Brain microvascular endothelial cell (primary cell): ENCODE results near the gene COBLL1.

Experiments used
- DNase-seq: peaks from one replicate; pipeline ENCODE4 v3.0.0-alpha.2; 2020
- H3K27ac ChIP-seq: fragments of 250-450 bp; sonication (Bioruptor Pico); 2 replicates; pipeline ENCODE4 v1.5.1; 2020; ENCODE audit warnings: mild to moderate bottlenecking, moderate library complexity
- H3K27me3 ChIP-seq: fragments of 250-450 bp; sonication (Bioruptor Pico); replicated peaks from 2 replicates; pipeline ENCODE4 v1.5.1; 2020; ENCODE audit warnings: mild to moderate bottlenecking
- H3K36me3 ChIP-seq: fragments of 250-450 bp; sonication (Bioruptor Pico); replicated peaks from 2 replicates; pipeline ENCODE4 v1.5.1; 2020; ENCODE audit warnings: mild to moderate bottlenecking
- H3K4me3 ChIP-seq: 2 replicates; pipeline ENCODE4 v1.5.1; 2011; ENCODE audit warnings: low read depth, mild to moderate bottlenecking, control low read depth, low read length, moderate library complexity
- CTCF ChIP-seq: IDR thresholded peaks from 2 replicates; pipeline ENCODE4 v1.5.1; 2011; ENCODE audit warnings: low read depth, mild to moderate bottlenecking, moderate library complexity, low read length, control low read depth, inconsistent platforms; ENCODE audit errors: missing control alignments
- in situ Hi-C: cut with HindIII; loops from 2 replicates; pipeline ENCODE4 v1.10.0; 2017; ENCODE audit warnings: low sequenced_read_pairs, low pct_ligation_motif_present

Gene COBLL1

GRCh38 chr2:164784376-164784775 is 57.2 kb downstream of the COBLL1 start:
- in situ Hi-C loops, result no loop called here
- TF ChIP-seq CTCF, result no peak
- DNase-seq, result peak; percentile 94
- Histone ChIP-seq H3K36me3 (no peaks in the 10 kb centered on the region), H3K4me3 (no peak overlapping the region), H3K27me3 (no peaks in the 10 kb centered on the region), H3K27ac (peak overlapping the region; percentile 95)

- Histone ChIP-seq H3K27me3 (no peaks in the 10 kb centered on the region), H3K36me3 (no peaks in the 10 kb centered on the region), H3K27ac (no peak overlapping the region), H3K4me3 (no peak overlapping the region)
- in situ Hi-C loops, result no loop called here
- DNase-seq, result peak; percentile 34
- no peak for TF ChIP-seq CTCF
These were observed 59.3 kb downstream of the COBLL1 start for GRCh38 chr2:164782323-164782722.

GRCh38 chr2:164781394-164781793 is 60.2 kb downstream of the COBLL1 start:
- DNase-seq, result no peak
- TF ChIP-seq CTCF, result no peak
- Histone ChIP-seq H3K4me3 (no peak overlapping the region), H3K27ac (no peak overlapping the region), H3K36me3 (no peaks in the 10 kb centered on the region), H3K27me3 (no peaks in the 10 kb centered on the region)
- in situ Hi-C loops, result no loop called here

GRCh38 chr2:164780611-164781178 is 60.9 kb downstream of the COBLL1 start:
- TF ChIP-seq CTCF, result no peak
- Histone ChIP-seq H3K27me3 (no peaks in the 10 kb centered on the region), H3K36me3 (no peaks in the 10 kb centered on the region), H3K27ac (no peak overlapping the region), H3K4me3 (no peak overlapping the region)
- no peak for DNase-seq
- in situ Hi-C loops, result no loop called here

- no peaks in the 10 kb centered on the region for H3K36me3 ChIP-seq
- no peak for DNase-seq
- H3K27me3 ChIP-seq, result no peaks in the 10 kb centered on the region
- in situ Hi-C loops, result no loop called here
- no peak overlapping the region for H3K27ac ChIP-seq
- no peak overlapping the region for H3K4me3 ChIP-seq
- TF ChIP-seq CTCF, result no peak
These were observed 62.1 kb downstream of the COBLL1 start for GRCh38 chr2:164779383-164780057.

GRCh38 chr2:164778723-164779122 is 62.9 kb downstream of the COBLL1 start:
- no peak for TF ChIP-seq CTCF

More at GRCh38 chr2:164778723-164779122, 62.9 kb downstream of the COBLL1 start:
- no peaks in the 10 kb centered on the region for H3K27me3 ChIP-seq
- DNase-seq, result no peak
- in situ Hi-C loops, result no loop called here
- no peak overlapping the region for H3K4me3 ChIP-seq
- H3K36me3 ChIP-seq, result no peaks in the 10 kb centered on the region
- H3K27ac ChIP-seq, result no peak overlapping the region
